HEK293T (cell line): ENCODE data around the gene SCN8A.
"Not testable (repeated sequence)": the region's sequence is repeated elsewhere in the genome, so short reads cannot be mapped to it uniquely, and the experiment has no call there.

Experiments used
- CTCF ChIA-PET: fragments of 350-600 bp; formaldehyde crosslinking; extraction: SDS; loops from one replicate; lab custom pipeline; 2021; ENCODE audit warnings: antibody characterized with exemption, inconsistent platforms; lab: Yijun Ruan, JAX
- POLR2A ChIA-PET: fragments of 350-600 bp; formaldehyde crosslinking; extraction: SDS; loops from one replicate; lab custom pipeline; 2020; ENCODE audit warnings: antibody characterized with exemption, inconsistent platforms; lab: Yijun Ruan, JAX
- DNase-seq: peaks from one replicate; pipeline ENCODE4 v3.0.0; 2012; ENCODE audit warnings: mixed read lengths; ENCODE audit errors: extremely low spot score
- ARNT ChIP-seq: fragments of 450-650 bp; IDR thresholded peaks from 2 replicates; pipeline ENCODE4 v1.6.1; 2017; ENCODE audit warnings: mild to moderate bottlenecking
- BHLHE40 ChIP-seq: fragments of 450-650 bp; IDR thresholded peaks from 2 replicates; pipeline ENCODE4 v1.6.1; 2016; ENCODE audit warnings: mild to moderate bottlenecking, moderate library complexity, borderline replicate concordance
- CTBP1 ChIP-seq: fragments of 450-650 bp; IDR thresholded peaks from 2 replicates; pipeline ENCODE4 v1.6.1; 2016; ENCODE audit warnings: borderline replicate concordance
- ELF4 ChIP-seq: fragments of 450-650 bp; IDR thresholded peaks from 2 replicates; pipeline ENCODE4 v1.6.1; 2017; ENCODE audit warnings: antibody characterized with exemption
- FOXA1 ChIP-seq: fragments of 450-650 bp; IDR thresholded peaks from 2 replicates; pipeline ENCODE4 v1.6.1; 2016; ENCODE audit warnings: mild to moderate bottlenecking
- FOXK2 ChIP-seq: fragments of 450-650 bp; IDR thresholded peaks from 2 replicates; pipeline ENCODE4 v1.6.1; 2016; ENCODE audit warnings: mild to moderate bottlenecking
- FOXM1 ChIP-seq: fragments of 450-650 bp; IDR thresholded peaks from 2 replicates; pipeline ENCODE4 v1.6.1; 2017; ENCODE audit warnings: mild to moderate bottlenecking, borderline replicate concordance
- HDGF ChIP-seq: fragments of 450-650 bp; IDR thresholded peaks from 2 replicates; pipeline ENCODE4 v1.6.1; 2017; ENCODE audit warnings: antibody characterized with exemption, borderline replicate concordance
- L3MBTL2 ChIP-seq: fragments of 450-650 bp; conservative IDR thresholded peaks from 2 replicates; pipeline ENCODE4 v1.6.1; 2016; ENCODE audit warnings: mild to moderate bottlenecking
- LEF1 ChIP-seq: fragments of 450-650 bp; IDR thresholded peaks from 2 replicates; pipeline ENCODE4 v1.6.1; 2017; ENCODE audit warnings: mild to moderate bottlenecking, borderline replicate concordance
- NFRKB ChIP-seq: fragments of 450-650 bp; IDR thresholded peaks from 2 replicates; pipeline ENCODE4 v1.6.1; 2016; ENCODE audit warnings: mild to moderate bottlenecking, moderate library complexity
- SP1 ChIP-seq: fragments of 450-650 bp; IDR thresholded peaks from 2 replicates; pipeline ENCODE4 v1.6.1; 2017
- SUZ12 ChIP-seq: fragments of 450-650 bp; IDR thresholded peaks from 2 replicates; pipeline ENCODE4 v1.6.1; 2016; ENCODE audit warnings: mild to moderate bottlenecking
- TARDBP ChIP-seq: fragments of 450-650 bp; IDR thresholded peaks from 2 replicates; pipeline ENCODE4 v1.6.1; 2016
- ZNF384 ChIP-seq: fragments of 450-650 bp; IDR thresholded peaks from 2 replicates; pipeline ENCODE4 v1.6.1; 2016
- TF ChIP-seq, protein P1 (sequence below): fragments of 450-650 bp; IDR thresholded peaks from 2 replicates; pipeline ENCODE4 v1.6.1; 2016

SCN8A gene

DNA sequence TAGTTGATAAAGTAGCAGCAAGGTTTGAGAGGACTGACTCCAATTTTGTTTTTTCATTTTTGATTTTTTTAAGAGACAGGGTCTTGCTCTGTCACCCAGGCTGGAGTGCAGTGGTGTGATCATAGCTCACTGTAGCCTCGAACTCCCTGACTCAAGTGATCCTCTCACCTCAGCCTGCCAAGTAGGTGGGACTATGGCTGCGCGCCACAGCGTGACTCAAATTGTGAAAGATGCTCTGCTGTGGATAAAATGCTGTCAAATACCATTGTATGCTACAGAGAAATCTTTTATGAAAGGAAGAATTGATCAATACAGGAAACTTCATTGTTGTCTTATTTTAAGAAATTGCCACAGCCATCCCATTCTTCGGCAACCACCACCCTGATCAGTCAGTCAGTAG lies 48.3 kb downstream of the SCN8A start:
- ChIA-PET CTCF (no interaction called here), POLR2A (no interaction called here)
- TF ChIP-seq, protein P1, sequence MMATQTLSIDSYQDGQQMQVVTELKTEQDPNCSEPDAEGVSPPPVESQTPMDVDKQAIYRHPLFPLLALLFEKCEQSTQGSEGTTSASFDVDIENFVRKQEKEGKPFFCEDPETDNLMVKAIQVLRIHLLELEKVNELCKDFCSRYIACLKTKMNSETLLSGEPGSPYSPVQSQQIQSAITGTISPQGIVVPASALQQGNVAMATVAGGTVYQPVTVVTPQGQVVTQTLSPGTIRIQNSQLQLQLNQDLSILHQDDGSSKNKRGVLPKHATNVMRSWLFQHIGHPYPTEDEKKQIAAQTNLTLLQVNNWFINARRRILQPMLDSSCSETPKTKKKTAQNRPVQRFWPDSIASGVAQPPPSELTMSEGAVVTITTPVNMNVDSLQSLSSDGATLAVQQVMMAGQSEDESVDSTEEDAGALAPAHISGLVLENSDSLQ: no peak
- no peak for TF ChIP-seq ARNT
- no peak for TF ChIP-seq TARDBP
- no peak for TF ChIP-seq HDGF
- TF ChIP-seq SP1: no peak
- TF ChIP-seq ZNF384: no peak
- no peak for TF ChIP-seq FOXA1
- no peak for TF ChIP-seq ELF4
- no peak for TF ChIP-seq FOXM1
- TF ChIP-seq NFRKB: no peak
- TF ChIP-seq LEF1: no peak
- TF ChIP-seq SUZ12: no peak
- no peak for TF ChIP-seq L3MBTL2
- DNase-seq: no peak

DNA sequence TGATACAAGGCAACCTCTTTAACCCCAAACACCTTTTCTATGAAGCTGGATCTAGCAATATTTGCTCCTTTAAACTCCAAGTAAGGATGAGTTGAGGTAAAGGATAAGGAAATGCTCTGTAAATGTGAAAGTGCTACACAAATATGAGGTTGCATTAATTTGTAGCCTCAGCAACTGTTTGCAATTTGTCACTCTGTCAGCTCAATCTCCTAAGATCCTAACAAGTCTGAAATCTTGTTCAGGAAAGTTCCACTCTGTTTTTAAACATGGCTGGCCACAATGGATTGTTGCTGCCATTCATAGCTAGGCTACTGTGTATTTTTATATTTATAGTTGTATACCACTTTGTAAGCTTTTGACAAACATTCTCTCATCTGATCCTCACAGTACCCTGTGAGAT lies 51.3 kb downstream of the SCN8A start:
- POLR2A ChIA-PET: no interaction called here
- CTCF ChIA-PET: no interaction called here
- TF ChIP-seq L3MBTL2 (no peak), HDGF (no peak), SUZ12 (no peak), TARDBP (no peak), FOXK2 (no peak), ZNF384 (no peak), BHLHE40 (no peak), NFRKB (no peak)
- no peak for DNase-seq

DNA sequence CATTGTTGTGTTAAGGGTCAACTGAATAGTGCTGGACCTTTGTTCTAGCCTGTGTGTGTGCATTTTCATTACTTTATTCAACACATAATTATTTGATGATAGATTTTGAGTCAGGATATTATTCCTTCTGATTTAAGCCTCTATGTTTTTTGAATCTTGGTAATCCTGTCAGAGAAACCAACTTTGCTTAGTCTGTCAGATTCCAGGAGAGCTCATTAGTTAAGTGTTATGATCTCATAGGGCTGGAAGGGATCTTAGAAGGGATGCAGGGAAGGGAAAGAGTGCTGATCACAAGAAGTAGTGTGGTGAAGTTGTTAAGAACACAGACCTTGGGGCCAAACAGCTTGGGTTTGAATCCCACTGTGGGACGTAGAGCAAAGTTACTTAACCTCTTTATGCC lies 52.9 kb downstream of the SCN8A start:
- ChIA-PET CTCF (no interaction called here), POLR2A (no interaction called here)
- TF ChIP-seq TARDBP (no peak), HDGF (no peak), ZNF384 (no peak), SP1 (no peak), SUZ12 (no peak), ELF4 (no peak), FOXA1 (no peak), FOXM1 (no peak), ARNT (no peak), NFRKB (no peak), LEF1 (no peak), CTBP1 (no peak)

DNA sequence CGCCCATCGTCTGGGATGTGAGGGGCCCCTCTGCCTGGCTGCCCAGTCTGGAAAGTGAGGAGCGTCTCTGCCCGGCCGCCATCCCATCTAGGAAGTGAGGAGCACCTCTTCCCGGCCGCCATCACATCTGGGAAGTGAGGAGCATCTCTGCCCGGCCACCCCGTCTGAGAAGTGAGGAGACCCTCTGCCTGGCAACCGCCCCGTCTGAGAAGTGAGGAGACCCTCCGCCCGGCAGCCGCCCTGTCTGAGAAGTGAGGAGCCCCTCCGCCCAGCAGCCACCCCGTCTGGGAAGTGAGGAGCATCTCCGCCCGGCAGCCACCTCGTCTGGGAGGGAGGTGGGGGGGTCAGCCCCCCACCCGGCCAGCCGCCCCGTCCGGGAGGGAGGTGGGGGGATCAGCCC lies 53.7 kb downstream of the SCN8A start:
- DNase-seq, CTCF ChIA-PET, POLR2A ChIA-PET: not testable (repeated sequence)

More for the DNA sequence above, 52.9 kb downstream of the SCN8A start:
- DNase-seq: no peak

DNA sequence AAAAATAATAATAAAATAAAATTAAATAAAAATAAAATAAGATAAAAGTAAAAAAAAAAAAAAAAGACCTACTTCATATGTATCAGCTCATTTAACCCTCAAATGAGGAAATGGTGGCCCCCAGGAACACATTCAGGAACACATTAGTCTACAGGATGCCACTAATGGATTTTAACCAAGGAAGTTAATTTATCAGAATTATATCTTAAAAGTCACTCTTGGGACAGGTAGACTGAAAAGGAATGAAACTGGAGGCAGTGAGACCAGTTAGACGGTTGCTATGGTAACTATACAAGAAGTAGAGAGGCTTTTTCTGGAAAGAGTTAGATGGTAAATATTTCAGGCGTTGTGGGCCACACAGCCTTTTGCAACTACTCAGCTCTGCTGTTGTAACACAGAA lies 54.9 kb downstream of the SCN8A start:
- TF ChIP-seq NFRKB (no peak), SP1 (no peak)
- POLR2A ChIA-PET: no interaction called here
- CTCF ChIA-PET: no interaction called here
- no peak for DNase-seq

DNA sequence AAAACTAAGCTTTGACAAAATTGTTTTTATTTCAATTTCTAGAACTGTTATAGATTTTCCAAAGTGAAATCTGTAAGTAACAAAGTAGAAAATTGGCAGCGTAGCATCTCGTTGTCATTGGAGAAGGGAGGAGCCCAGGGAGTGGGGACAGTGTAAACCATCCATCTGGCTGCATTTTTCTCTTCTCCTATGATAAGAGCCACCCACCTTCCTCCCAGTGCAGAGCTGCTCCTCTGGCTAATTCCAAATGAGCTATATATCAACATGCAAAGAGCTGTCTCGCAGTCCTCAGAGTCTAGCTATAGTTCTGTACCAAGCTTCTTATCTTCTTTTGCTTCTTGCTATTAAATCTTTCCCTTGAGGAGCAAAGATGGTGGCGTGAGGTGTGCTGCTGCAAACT lies 56.6 kb downstream of the SCN8A start:
- no peak for TF ChIP-seq HDGF
- no peak for TF ChIP-seq CTBP1
- no peak for TF ChIP-seq ARNT
- TF ChIP-seq FOXK2: no peak
- no peak for TF ChIP-seq NFRKB
- TF ChIP-seq LEF1: no peak
- TF ChIP-seq FOXA1: no peak
- no peak for TF ChIP-seq SUZ12
- TF ChIP-seq ZNF384: no peak
- TF ChIP-seq TARDBP: no peak
- no peak for TF ChIP-seq BHLHE40
- no peak for TF ChIP-seq FOXM1
- TF ChIP-seq, protein P1: no peak
- TF ChIP-seq ELF4: no peak
- TF ChIP-seq L3MBTL2: no peak
- TF ChIP-seq SP1: no peak
- CTCF ChIA-PET: no interaction called here
- DNase-seq: no peak
- POLR2A ChIA-PET: no interaction called here

DNA sequence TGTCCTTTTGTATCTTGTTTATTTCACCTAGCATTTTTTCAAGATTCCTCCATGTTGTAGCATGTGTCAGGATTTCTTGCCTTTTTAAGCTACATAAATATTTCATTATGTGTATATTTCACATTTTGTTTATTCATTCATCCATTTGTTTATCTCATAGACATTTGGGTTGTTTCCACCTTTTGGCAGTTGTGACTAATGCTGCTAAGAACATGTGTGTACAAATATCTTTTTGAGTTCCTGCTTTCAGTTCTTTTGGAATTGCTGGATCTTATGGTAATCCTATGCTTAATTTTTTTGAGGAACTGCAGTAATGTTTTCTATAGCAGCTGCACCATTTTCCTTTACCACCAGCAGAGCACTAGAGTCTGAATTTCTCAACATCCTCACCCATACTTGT lies 62.4 kb downstream of the SCN8A start:
- ChIA-PET CTCF (no interaction called here), POLR2A (no interaction called here)
- no peak for DNase-seq
- TF ChIP-seq L3MBTL2: no peak
- TF ChIP-seq, protein P1: no peak
- no peak for TF ChIP-seq FOXK2
- TF ChIP-seq ARNT: no peak
- TF ChIP-seq ZNF384: no peak
- TF ChIP-seq SUZ12: no peak
- no peak for TF ChIP-seq TARDBP
- no peak for TF ChIP-seq LEF1
